Parathyroid adenoma (tissue), 2 donors: ENCODE data around the gene HMG20B.

Experiments used
- H2AFZ ChIP-seq: fragments of 300-600 bp; sonication (generic); one replicate; pipeline ENCODE4 v1.7.0; 2017; ENCODE audit warnings: antibody characterized with exemption, mild to moderate bottlenecking
- H3K27ac ChIP-seq: fragments of 300-600 bp; sonication (generic); one replicate; pipeline ENCODE4 v1.7.0; 2017
- H3K27me3 ChIP-seq: fragments of 300-600 bp; sonication (generic); one replicate; pipeline ENCODE4 v1.7.0; 2017; ENCODE audit warnings: low read length; ENCODE audit not compliant: control insufficient read depth, insufficient read depth
- H3K36me3 ChIP-seq: fragments of 300-600 bp; sonication (generic); one replicate; pipeline ENCODE4 v1.7.0; 2017; ENCODE audit warnings: low read length; ENCODE audit not compliant: control insufficient read depth, insufficient read depth
- H3K4me1 ChIP-seq: fragments of 300-600 bp; sonication (generic); one replicate; pipeline ENCODE4 v1.7.0; 2017; ENCODE audit warnings: control low read depth
- H3K4me2 ChIP-seq: fragments of 300-600 bp; sonication (generic); one replicate; pipeline ENCODE4 v1.7.0; 2017; ENCODE audit warnings: low read length
- H3K4me3 ChIP-seq: fragments of 300-600 bp; sonication (generic); one replicate; pipeline ENCODE4 v1.7.0; 2017; ENCODE audit warnings: low read depth, low read length
- H3K79me2 ChIP-seq: fragments of 300-600 bp; sonication (generic); one replicate; pipeline ENCODE4 v1.7.0; 2017; ENCODE audit warnings: control low read depth
- H3K9ac ChIP-seq: fragments of 300-600 bp; sonication (generic); one replicate; pipeline ENCODE4 v1.7.0; 2017; ENCODE audit warnings: mild to moderate bottlenecking
- H3K9me3 ChIP-seq: fragments of 300-600 bp; sonication (generic); one replicate; pipeline ENCODE4 v1.7.0; 2017; ENCODE audit warnings: low read length; ENCODE audit not compliant: control insufficient read depth
- CTCF ChIP-seq: fragments of 300-600 bp; sonication (generic); IDR thresholded peaks from one replicate; pipeline ENCODE4 v1.7.0; 2017; ENCODE audit warnings: antibody characterized with exemption, mild to moderate bottlenecking
- donor health status: primary hyperparathyroidism.

Gene HMG20B

GRCh38 chr19:3535981-3536380, 36.8 kb upstream of the HMG20B start:
- H3K4me2 ChIP-seq: no peak overlapping the region
- H3K4me3 ChIP-seq: no peak overlapping the region
- no peak overlapping the region for H3K27ac ChIP-seq
- TF ChIP-seq CTCF: no peak
- no peaks in the 10 kb centered on the region for H3K27me3 ChIP-seq
- no peak overlapping the region for H2AFZ ChIP-seq
- H3K9ac ChIP-seq: no peak overlapping the region
- H3K36me3 ChIP-seq: no peaks in the 10 kb centered on the region
- H3K79me2 ChIP-seq: no peaks in the 10 kb centered on the region
- no peaks in the 10 kb centered on the region for H3K4me1 ChIP-seq
- no peaks in the 10 kb centered on the region for H3K9me3 ChIP-seq

- H3K9ac ChIP-seq: no peak overlapping the region
These were observed 36.2 kb upstream of the HMG20B start for GRCh38 chr19:3536429-3537100.

GRCh38 chr19:3537101-3537437, 35.7 kb upstream of the HMG20B start:
- no peaks in the 10 kb centered on the region for H3K27me3 ChIP-seq
- no peak overlapping the region for H3K9ac ChIP-seq
- no peak overlapping the region for H3K4me3 ChIP-seq
- no peak overlapping the region for H2AFZ ChIP-seq
- no peaks in the 10 kb centered on the region for H3K4me1 ChIP-seq
- no peaks in the 10 kb centered on the region for H3K36me3 ChIP-seq
- no peaks in the 10 kb centered on the region for H3K79me2 ChIP-seq
- H3K27ac ChIP-seq: no peak overlapping the region
- H3K9me3 ChIP-seq: no peaks in the 10 kb centered on the region
- TF ChIP-seq CTCF: no peak
- no peak overlapping the region for H3K4me2 ChIP-seq

More at GRCh38 chr19:3536429-3537100, 36.2 kb upstream of the HMG20B start:
- Histone ChIP-seq H3K79me2 (no peaks in the 10 kb centered on the region), H3K4me2 (no peak overlapping the region), H3K4me3 (no peak overlapping the region), H3K36me3 (no peaks in the 10 kb centered on the region), H3K9me3 (no peaks in the 10 kb centered on the region), H3K27me3 (no peaks in the 10 kb centered on the region), H2AFZ (no peak overlapping the region), H3K27ac (no peak overlapping the region), H3K4me1 (no peaks in the 10 kb centered on the region)
- TF ChIP-seq CTCF: no peak

- Histone ChIP-seq H3K79me2 (no peaks in the 10 kb centered on the region), H3K4me2 (no peak overlapping the region), H3K4me1 (no peaks in the 10 kb centered on the region), H3K4me3 (no peak overlapping the region), H2AFZ (no peak overlapping the region), H3K27ac (no peak overlapping the region), H3K9ac (no peak overlapping the region), H3K27me3 (no peaks in the 10 kb centered on the region), H3K9me3 (no peaks in the 10 kb centered on the region), H3K36me3 (no peaks in the 10 kb centered on the region)
- no peak for TF ChIP-seq CTCF
These were observed 35.1 kb upstream of the HMG20B start for GRCh38 chr19:3537438-3538240.
